MM.1S (cell line): Measurements from ENCODE around the gene NPHS1.

Experiments used
- DNase-seq: peaks from one replicate; pipeline ENCODE4 v3.0.0-alpha.2; 2015
- H2AFZ ChIP-seq: fragments of 300-600 bp; sonication (generic); 2 replicates; pipeline ENCODE4 v1.6.0; 2016; ENCODE audit warnings: antibody characterized with exemption, low read length
- H3F3A ChIP-seq: fragments of 300-600 bp; sonication (generic); 2 replicates; pipeline ENCODE4 v1.6.1; 2016; ENCODE audit warnings: mild to moderate bottlenecking, antibody characterized with exemption, low read length, moderate library complexity, mixed read lengths; ENCODE audit not compliant: insufficient read depth
- H3K27ac ChIP-seq: fragments of 300-600 bp; sonication (generic); 2 replicates; pipeline ENCODE4 v1.5.1; 2016; ENCODE audit warnings: mild to moderate bottlenecking, low read length
- H3K27me3 ChIP-seq: fragments of 300-600 bp; sonication (generic); replicated peaks from 2 replicates; pipeline ENCODE4 v1.6.0; 2016; ENCODE audit warnings: low read length; ENCODE audit not compliant: insufficient read depth
- H3K36me3 ChIP-seq: fragments of 300-600 bp; sonication (generic); replicated peaks from 2 replicates; pipeline ENCODE4 v1.6.1; 2016; ENCODE audit warnings: mild to moderate bottlenecking, low read length, mixed read lengths; ENCODE audit not compliant: insufficient read depth
- H3K4me1 ChIP-seq: fragments of 300-600 bp; sonication (generic); 2 replicates; pipeline ENCODE4 v1.6.1; 2016; ENCODE audit warnings: low read length, mixed read lengths
- H3K4me2 ChIP-seq: fragments of 300-600 bp; sonication (generic); 2 replicates; pipeline ENCODE4 v1.6.0; 2016; ENCODE audit warnings: low read depth, low read length
- H3K4me3 ChIP-seq: fragments of 300-600 bp; sonication (generic); 2 replicates; pipeline ENCODE4 v1.5.1; 2016; ENCODE audit warnings: low read length, mixed read lengths
- H3K79me2 ChIP-seq: fragments of 300-600 bp; sonication (generic); 2 replicates; pipeline ENCODE4 v1.6.1; 2016; ENCODE audit warnings: mixed run types, low read length, mixed read lengths
- H3K9ac ChIP-seq: fragments of 300-600 bp; sonication (generic); 2 replicates; pipeline ENCODE4 v1.6.1; 2016; ENCODE audit warnings: low read length, mixed read lengths
- H3K9me2 ChIP-seq: fragments of 300-600 bp; sonication (generic); replicated peaks from 2 replicates; pipeline ENCODE4 v1.6.1; 2016; ENCODE audit warnings: mild to moderate bottlenecking, low read length, mixed read lengths; ENCODE audit not compliant: insufficient read depth
- H3K9me3 ChIP-seq: fragments of 300-600 bp; sonication (generic); replicated peaks from 2 replicates; pipeline ENCODE4 v1.6.1; 2016; ENCODE audit warnings: mild to moderate bottlenecking, low read length, mixed read lengths; ENCODE audit not compliant: insufficient read depth
- H4K20me1 ChIP-seq: fragments of 300-600 bp; sonication (generic); 2 replicates; pipeline ENCODE4 v1.6.1; 2016; ENCODE audit warnings: mild to moderate bottlenecking, low read length, moderate library complexity, mixed read lengths; ENCODE audit not compliant: insufficient read depth
- CTCF ChIP-seq: fragments of 300-600 bp; sonication (generic); IDR thresholded peaks from 2 replicates; pipeline ENCODE4 v1.5.1; 2016; ENCODE audit warnings: antibody characterized with exemption, low read length, mixed read lengths
- EZH2 ChIP-seq: fragments of 300-600 bp; sonication (generic); optimal IDR thresholded peaks from 2 replicates; pipeline ENCODE3; 2017; ENCODE audit warnings: low read depth, mild to moderate bottlenecking, antibody characterized with exemption, low read length, mixed read lengths
- EZH2phosphoT487 ChIP-seq: fragments of 300-600 bp; sonication (generic); IDR thresholded peaks from 2 replicates; pipeline ENCODE4 v1.6.1; 2018; ENCODE audit warnings: antibody characterized with exemption, low read length

NPHS1 gene

GRCh38 chr19:35848486-35848885 lies 3.8 kb downstream of the NPHS1 start:
- Histone ChIP-seq H3F3A (no peaks in the 10 kb centered on the region), H2AFZ (no peak overlapping the region), H3K9me2 (no peaks in the 10 kb centered on the region), H3K9ac (no peak overlapping the region), H3K27ac (no peak overlapping the region), H3K36me3 (no peaks in the 10 kb centered on the region), H3K4me3 (no peak overlapping the region), H3K27me3 (peaks cover 95% of the 10 kb centered on the region), H3K9me3 (no peaks in the 10 kb centered on the region), H3K4me2 (no peak overlapping the region), H4K20me1 (no peaks in the 10 kb centered on the region), H3K4me1 (no peaks in the 10 kb centered on the region), H3K79me2 (no peaks in the 10 kb centered on the region)
- TF ChIP-seq EZH2phosphoT487 (no peak), EZH2 (no peak), CTCF (no peak)
- DNase-seq: no peak

GRCh38 chr19:35847911-35848310 lies 4.4 kb downstream of the NPHS1 start:
- H4K20me1 ChIP-seq: no peaks in the 10 kb centered on the region
- no peak for DNase-seq
- no peak overlapping the region for H3K4me2 ChIP-seq
- H3K79me2 ChIP-seq: no peaks in the 10 kb centered on the region
- TF ChIP-seq EZH2phosphoT487 (no peak), CTCF (no peak), EZH2 (no peak)
- no peaks in the 10 kb centered on the region for H3K9me3 ChIP-seq
- H3K9ac ChIP-seq: no peak overlapping the region
- H3K27me3 ChIP-seq: peaks cover 95% of the 10 kb centered on the region
- no peaks in the 10 kb centered on the region for H3K9me2 ChIP-seq
- H3K27ac ChIP-seq: no peak overlapping the region
- no peak overlapping the region for H2AFZ ChIP-seq
- no peaks in the 10 kb centered on the region for H3F3A ChIP-seq
- H3K4me3 ChIP-seq: no peak overlapping the region
- H3K4me1 ChIP-seq: no peaks in the 10 kb centered on the region
- no peaks in the 10 kb centered on the region for H3K36me3 ChIP-seq

GRCh38 chr19:35846038-35846668 lies 6.2 kb downstream of the NPHS1 start:
- H3K4me2 ChIP-seq: no peak overlapping the region
- no peaks in the 10 kb centered on the region for H3F3A ChIP-seq

More at GRCh38 chr19:35846038-35846668, 6.2 kb downstream of the NPHS1 start:
- no peak overlapping the region for H3K27ac ChIP-seq
- no peaks in the 10 kb centered on the region for H3K79me2 ChIP-seq
- no peak overlapping the region for H3K4me3 ChIP-seq
- H3K9ac ChIP-seq: no peak overlapping the region
- no peak for DNase-seq
- H2AFZ ChIP-seq: no peak overlapping the region
- no peaks in the 10 kb centered on the region for H4K20me1 ChIP-seq
- no peaks in the 10 kb centered on the region for H3K36me3 ChIP-seq
- H3K27me3 ChIP-seq: peaks cover 93% of the 10 kb centered on the region
- no peaks in the 10 kb centered on the region for H3K9me3 ChIP-seq
- no peak for TF ChIP-seq EZH2phosphoT487
- TF ChIP-seq EZH2: no peak
- no peak for TF ChIP-seq CTCF
- H3K4me1 ChIP-seq: no peaks in the 10 kb centered on the region
- no peaks in the 10 kb centered on the region for H3K9me2 ChIP-seq
